SK-N-SH (cell line): ENCODE data around the gene TOPAZ1. TPM values are rescaled to one million over a fixed set of nuclear protein-coding genes. Genes with fewer than 3 reads are reported as not detected.

Experiments
- CTCF ChIA-PET: fragments of 300-600, 350-600 bp; formaldehyde crosslinking; extraction: SDS; loops from one replicate; lab custom pipeline; 2021; lab: Yijun Ruan, JAX
- POLR2A ChIA-PET: fragments of 350-600 bp; sonication (Branson Sonifier 250); formaldehyde crosslinking; extraction: SDS; loops from one replicate; lab custom pipeline; 2020; ENCODE audit warnings: antibody characterized with exemption, inconsistent platforms; lab: Yijun Ruan, JAX
- DNase-seq: peaks from one replicate; pipeline ENCODE4 v3.0.0; 2012
- H2AFZ ChIP-seq: fragments of 200-600 bp; sonication (generic); 2 replicates; pipeline ENCODE4 v1.8.1; 2016; ENCODE audit warnings: antibody characterized with exemption, mild to moderate bottlenecking, low read depth
- H3F3A ChIP-seq: fragments of 200-600 bp; sonication (generic); replicated peaks from 2 replicates; pipeline ENCODE3; 2016; ENCODE audit warnings: antibody characterized with exemption, mild to moderate bottlenecking; ENCODE audit not compliant: insufficient read depth
- H3K27ac ChIP-seq, 2 experiments: fragments of 200-500 bp in 1 of 2; fragments of 200-600 bp in 1 of 2; sonication (Bioruptor generic) in 1 of 2; sonication (generic), shearing (Covaris generic) in 1 of 2; 2 replicates each; pipeline versions ENCODE4 v1.5.1 to v1.6.1; 2014 to 2016; ENCODE audit warnings: low read depth in 2 of 2, inconsistent platforms in 1 of 2, low read length in 1 of 2, mild to moderate bottlenecking in 1 of 2, mixed read lengths in 1 of 2
- H3K27me3 ChIP-seq: fragments of 200-600 bp; sonication (generic), shearing (Covaris generic); 2 replicates; pipeline ENCODE4 v1.6.1; 2016; ENCODE audit warnings: mixed run types; ENCODE audit not compliant: insufficient read depth
- H3K36me3 ChIP-seq, 2 experiments: fragments of 200-500 bp in 1 of 2; fragments of 200-600 bp in 1 of 2; sonication (Bioruptor generic) in 1 of 2; sonication (generic) in 1 of 2; replicated peaks in 1 of 2; 2 replicates each; pipeline versions ENCODE3 to v1.5.1; 2014 to 2016; ENCODE audit warnings: low read length in 1 of 2, mild to moderate bottlenecking in 1 of 2; ENCODE audit not compliant: insufficient read depth in 2 of 2, control insufficient read depth in 1 of 2
- H3K4me1 ChIP-seq, 2 experiments: fragments of 200-500 bp in 1 of 2; fragments of 200-600 bp in 1 of 2; sonication (Bioruptor generic) in 1 of 2; sonication (generic), shearing (Covaris generic) in 1 of 2; 2 replicates each; pipeline versions ENCODE4 v1.5.1 to v1.6.1; 2014 to 2016; ENCODE audit warnings: low read depth in 1 of 2, low read length in 1 of 2, mixed run types in 1 of 2; ENCODE audit not compliant: insufficient read depth in 2 of 2, control insufficient read depth in 1 of 2
- H3K4me2 ChIP-seq: fragments of 200-600 bp; sonication (generic), shearing (Covaris generic); 2 replicates; pipeline ENCODE4 v1.6.1; 2017; ENCODE audit warnings: mixed run types
- H3K4me3 ChIP-seq, 2 experiments: fragments of 200-500 bp in 1 of 2; fragments of 200-600 bp in 1 of 2; sonication (Bioruptor generic) in 1 of 2; sonication (generic), shearing (Covaris generic) in 1 of 2; 2 replicates each; pipeline versions ENCODE4 v1.5.1 to v1.8.1; 2014 to 2016; ENCODE audit warnings: low read depth in 2 of 2, inconsistent platforms in 1 of 2, low read length in 1 of 2, mild to moderate bottlenecking in 1 of 2, mixed read lengths in 1 of 2, moderate library complexity in 1 of 2
- H3K79me2 ChIP-seq: fragments of 200-600 bp; sonication (generic); 2 replicates; pipeline ENCODE4 v1.8.1; 2017; ENCODE audit warnings: mild to moderate bottlenecking; ENCODE audit not compliant: insufficient read depth
- H3K9ac ChIP-seq: fragments of 200-600 bp; sonication (generic); 2 replicates; pipeline ENCODE4 v1.6.1; 2017; ENCODE audit warnings: mixed run types
- H3K9me2 ChIP-seq: fragments of 200-600 bp; sonication (generic); 2 replicates; pipeline ENCODE4 v1.6.1; 2017; ENCODE audit warnings: mixed run types
- H3K9me3 ChIP-seq: fragments of 200-600 bp; sonication (generic); 2 replicates; pipeline ENCODE4 v1.6.1; 2017; ENCODE audit warnings: mixed run types, mild to moderate bottlenecking, moderate library complexity
- H4K20me1 ChIP-seq: fragments of 200-600 bp; sonication (generic); 2 replicates; pipeline ENCODE4 v1.6.1; 2017; ENCODE audit warnings: mild to moderate bottlenecking, mixed run types; ENCODE audit not compliant: insufficient read depth
- ELF1 ChIP-seq: IDR thresholded peaks from 2 replicates; pipeline ENCODE4 v1.4.0; 2012
- EP300 ChIP-seq, 2 experiments: IDR thresholded peaks; 2 replicates each; pipeline versions ENCODE4 v1.4.0 to v1.6.1; 2012; ENCODE audit warnings: borderline replicate concordance in 1 of 2, low read depth in 1 of 2, low read length in 1 of 2
- EZH2phosphoT487 ChIP-seq: fragments of 200-600 bp; sonication (generic); IDR thresholded peaks from 2 replicates; pipeline ENCODE4 v1.6.1; 2017; ENCODE audit warnings: low read depth, mixed run types, mild to moderate bottlenecking, antibody characterized with exemption, moderate library complexity, borderline replicate concordance
- FOSL2 ChIP-seq: IDR thresholded peaks from 2 replicates; pipeline ENCODE4 v1.4.0; 2012; ENCODE audit warnings: low read depth, mild to moderate bottlenecking, moderate library complexity, borderline replicate concordance
- FOXJ3 ChIP-seq: sonication (generic); formaldehyde crosslinking; IDR thresholded peaks from 2 replicates; pipeline ENCODE4 v1.5.1; 2020; ENCODE audit warnings: mild to moderate bottlenecking, missing genetic modification reagents
- FOXM1 ChIP-seq: IDR thresholded peaks from 2 replicates; pipeline ENCODE4 v1.4.0; 2012; ENCODE audit warnings: low read depth, mild to moderate bottlenecking
- GABPA ChIP-seq: IDR thresholded peaks from 2 replicates; pipeline ENCODE4 v1.4.0; 2012; ENCODE audit warnings: low read depth, mild to moderate bottlenecking
- MAX ChIP-seq: IDR thresholded peaks from 2 replicates; pipeline ENCODE4 v1.4.0; 2012; ENCODE audit warnings: low read depth
- NFIC ChIP-seq: IDR thresholded peaks from 2 replicates; pipeline ENCODE4 v1.4.0; 2012; ENCODE audit warnings: borderline replicate concordance
- NRF1 ChIP-seq: IDR thresholded peaks from 2 replicates; pipeline ENCODE4 v1.6.1; 2012; ENCODE audit warnings: low read depth, mild to moderate bottlenecking, low read length
- RAD21 ChIP-seq: IDR thresholded peaks from 2 replicates; pipeline ENCODE4 v1.6.1; 2012; ENCODE audit warnings: mild to moderate bottlenecking, low read length
- REST ChIP-seq: IDR thresholded peaks from 2 replicates; pipeline ENCODE4 v1.6.1; 2012; ENCODE audit warnings: mild to moderate bottlenecking, low read depth, low read length, moderate library complexity
- RFX5 ChIP-seq: IDR thresholded peaks from 2 replicates; pipeline ENCODE4 v1.6.1; 2012; ENCODE audit warnings: mild to moderate bottlenecking, improper control_type of control experiment, low read length
- SIN3A ChIP-seq: IDR thresholded peaks from 2 replicates; pipeline ENCODE4 v1.6.1; 2012; ENCODE audit warnings: low read depth, mild to moderate bottlenecking, low read length, moderate library complexity, borderline replicate concordance
- SMC3 ChIP-seq: IDR thresholded peaks from 2 replicates; pipeline ENCODE4 v1.6.1; 2012; ENCODE audit warnings: low read depth, low read length, improper control_type of control experiment
- TAF1 ChIP-seq: IDR thresholded peaks from 2 replicates; pipeline ENCODE4 v1.6.1; 2012; ENCODE audit warnings: low read depth, mild to moderate bottlenecking, low read length, moderate library complexity, borderline replicate concordance
- TCF12 ChIP-seq: IDR thresholded peaks from 2 replicates; pipeline ENCODE4 v1.4.0; 2012
- USF2 ChIP-seq: fragments of 150-350 bp; IDR thresholded peaks from 2 replicates; pipeline ENCODE4 v1.6.1; 2017; ENCODE audit warnings: antibody characterized with exemption, low read length, low read depth, borderline replicate concordance
- YY1 ChIP-seq: IDR thresholded peaks from 2 replicates; pipeline ENCODE4 v1.4.0; 2012; ENCODE audit warnings: low read depth, mild to moderate bottlenecking
- ZBTB33 ChIP-seq: IDR thresholded peaks from 2 replicates; pipeline ENCODE4 v1.4.0; 2012; ENCODE audit warnings: low read depth, borderline replicate concordance
- WGBS: methylation state at CpG from one replicate; pipeline ENCODE4 v1.1.6; 2017; ENCODE audit warnings: low lambda C conversion rate; 5-methylcytosine and 5-hydroxymethylcytosine counted together
- polyA plus RNA-seq, 3 experiments: library from polyadenylated mRNA; depleted of rRNA; stranded (reverse); fragments of >200 nt; gene quantifications; 2 replicates each; pipeline ENCODE4 v1.2.3, GENCODE V29; 2012

TOPAZ1 gene
- polyA plus RNA-seq, 1 of the 3 experiments (the other 2 are of a cell fraction) = not detected

DNA sequence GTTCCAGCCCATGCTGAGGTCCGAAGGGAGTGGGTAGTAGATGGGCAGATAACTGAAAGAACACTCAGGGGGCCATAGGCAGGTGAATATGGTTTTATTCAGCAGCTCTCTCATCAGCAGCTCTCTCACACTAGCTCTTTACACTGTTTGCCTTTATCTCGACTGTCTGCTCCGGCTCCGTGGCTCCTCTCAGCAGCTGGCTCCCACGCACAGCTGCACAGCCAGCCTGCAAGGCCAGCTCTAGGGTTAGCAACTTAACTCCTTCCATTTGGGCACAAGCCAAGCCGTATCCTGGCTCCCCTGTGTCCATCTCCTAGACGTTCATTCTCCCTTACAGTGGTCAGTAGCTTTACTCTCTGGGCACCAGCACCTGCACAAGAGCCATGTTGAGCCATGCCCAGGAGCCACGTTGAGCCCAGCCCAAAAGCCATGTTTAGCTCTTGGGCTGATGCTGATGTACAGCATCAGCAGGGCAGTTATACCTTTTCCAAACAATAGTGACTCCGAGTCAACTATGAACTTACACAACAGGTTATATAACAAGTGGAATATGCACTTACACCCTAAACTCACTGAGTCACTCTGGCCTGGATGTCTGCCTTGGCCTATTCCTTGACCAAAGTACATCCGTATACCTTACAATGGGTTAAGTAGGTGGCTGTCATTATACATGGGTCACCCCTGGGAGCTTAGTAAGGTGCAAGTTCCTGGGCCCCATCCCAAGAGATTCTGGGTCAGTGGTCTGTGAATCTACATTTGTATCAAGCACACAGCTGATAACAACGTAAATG is 34.6 kb upstream of the TOPAZ1 start:
- no peak for DNase-seq
- WGBS = 39% methylated on average over 11 of the region's 11 CpGs
- H3K4me2 ChIP-seq = no peak overlapping the region
- H3K36me3 ChIP-seq = no peaks in the 10 kb centered on the region
- ChIA-PET POLR2A (no interaction called here), CTCF (interaction anchor here (1.3 to 1.8 kb wide), 2 partner anchors 8 to 13 kb away, joined by 3 to 7 read pairs; no protein-coding TSS in a partner anchor)
- H4K20me1 ChIP-seq = no peaks in the 10 kb centered on the region
- H2AFZ ChIP-seq = no peak overlapping the region
- H3K27ac ChIP-seq = no peak overlapping the region
- no peak overlapping the region for H3K9ac ChIP-seq
- H3K4me3 ChIP-seq = no peak overlapping the region
- H3K9me2 ChIP-seq = no peaks in the 10 kb centered on the region
- no peaks in the 10 kb centered on the region for H3K9me3 ChIP-seq
- TF ChIP-seq MAX = no peak
- no peak for TF ChIP-seq NFIC
- no peak for TF ChIP-seq EP300 (IDR thresholded peaks at IDR 0.05; ENCODE audit: borderline replicate concordance in 1 of 2, low read depth in 1 of 2, low read length in 1 of 2)
- TF ChIP-seq RAD21 = no peak
- no peak for TF ChIP-seq TCF12
- no peak for TF ChIP-seq NRF1
- no peak for TF ChIP-seq FOXM1
- TF ChIP-seq ZBTB33 = no peak
- TF ChIP-seq ELF1 = no peak
- no peak for TF ChIP-seq SIN3A
- TF ChIP-seq GABPA = no peak
- TF ChIP-seq USF2 = no peak
- no peak for TF ChIP-seq FOSL2
- no peak for TF ChIP-seq SMC3
- TF ChIP-seq FOXJ3 = no peak
- TF ChIP-seq EZH2phosphoT487 = no peak
- TF ChIP-seq YY1 = no peak
- TF ChIP-seq TAF1 = no peak
- no peak for TF ChIP-seq RFX5
- TF ChIP-seq REST = no peak
- H3K4me1 ChIP-seq = no peaks in the 10 kb centered on the region
- no peaks in the 10 kb centered on the region for H3K79me2 ChIP-seq
- no peaks in the 10 kb centered on the region for H3K27me3 ChIP-seq
- no peaks in the 10 kb centered on the region for H3F3A ChIP-seq
